Vagina (tissue), 2 donors: ENCODE results near the gene SCTR. TPM values are rescaled to one million over a fixed set of nuclear protein-coding genes. Genes with fewer than 3 reads are reported as not detected.

Experiments used
- DNase-seq, 2 donors: peaks; one replicate each; pipeline ENCODE4 v3.0.0-alpha.2; 2017; ENCODE audit errors: extremely low spot score in 2 of 2
- H3K27ac ChIP-seq: fragments of 200-600 bp; sonication (generic); one replicate; pipeline ENCODE4 v1.5.1; 2019
- H3K27me3 ChIP-seq: fragments of 200-600 bp; sonication (generic); one replicate; pipeline ENCODE4 v1.5.1; 2019
- H3K36me3 ChIP-seq, 2 donors: fragments of 200-600 bp; sonication (generic); one replicate each; pipeline ENCODE4 v1.5.1; 2017 to 2019
- H3K4me1 ChIP-seq: fragments of 200-600 bp; sonication (generic); one replicate; pipeline ENCODE4 v1.5.1; 2019
- H3K4me3 ChIP-seq, 2 donors: fragments of 200-600 bp; sonication (generic); 1 replicate in 1 of 2; 2 replicates in 1 of 2; pipeline ENCODE4 v1.5.1; 2016 to 2019
- H3K9me3 ChIP-seq: fragments of 200-600 bp; sonication (generic); one replicate; pipeline ENCODE4 v1.5.1; 2019
- POLR2A ChIP-seq, 2 donors: fragments of 450-650 bp; IDR thresholded peaks; one replicate each; pipeline ENCODE4 v1.6.1; 2017; ENCODE audit warnings: antibody characterized with exemption in 2 of 2, mild to moderate bottlenecking in 2 of 2, moderate library complexity in 2 of 2
- POLR2AphosphoS5 ChIP-seq, 2 donors: sonication (generic); formaldehyde crosslinking; IDR thresholded peaks; one replicate each; pipeline ENCODE4 v1.9.0; 2017; ENCODE audit warnings: antibody characterized with exemption in 2 of 2, mild to moderate bottlenecking in 2 of 2, low read depth in 1 of 2; ENCODE audit not compliant: insufficient read depth in 1 of 2
- intact Hi-C: fragments of 100-400 bp; cut with DNase I; formaldehyde crosslinking; loops from one replicate; pipeline ENCODE4 v1.15.1; 2023
- total RNA-seq: library from RNA; depleted of rRNA; stranded (reverse); fragments of >200 nt; gene quantifications from one replicate; pipeline ENCODE4 v1.2.3, GENCODE V29; 2016
- TF ChIP-seq, protein P1 (sequence below), 3 experiments: fragments of 450-650 bp in 2 of 3; fragments of 200-600 bp in 1 of 3; sonication (generic) in 1 of 3; IDR thresholded peaks; one replicate each; pipeline ENCODE4 v1.5.1; 2017 to 2019; ENCODE audit warnings: antibody characterized with exemption in 3 of 3, mild to moderate bottlenecking in 2 of 3, moderate library complexity in 2 of 3

Gene SCTR
- total RNA-seq, 1 donor from 2014 or later: not detected

- TF ChIP-seq POLR2A (IDR thresholded peaks at IDR 0.05) (no peak), POLR2AphosphoS5 (IDR thresholded peaks at IDR 0.05; ENCODE audit: insufficient read depth in 1 of 2, low read depth in 1 of 2) (no peak)
- TF ChIP-seq, protein P1, sequence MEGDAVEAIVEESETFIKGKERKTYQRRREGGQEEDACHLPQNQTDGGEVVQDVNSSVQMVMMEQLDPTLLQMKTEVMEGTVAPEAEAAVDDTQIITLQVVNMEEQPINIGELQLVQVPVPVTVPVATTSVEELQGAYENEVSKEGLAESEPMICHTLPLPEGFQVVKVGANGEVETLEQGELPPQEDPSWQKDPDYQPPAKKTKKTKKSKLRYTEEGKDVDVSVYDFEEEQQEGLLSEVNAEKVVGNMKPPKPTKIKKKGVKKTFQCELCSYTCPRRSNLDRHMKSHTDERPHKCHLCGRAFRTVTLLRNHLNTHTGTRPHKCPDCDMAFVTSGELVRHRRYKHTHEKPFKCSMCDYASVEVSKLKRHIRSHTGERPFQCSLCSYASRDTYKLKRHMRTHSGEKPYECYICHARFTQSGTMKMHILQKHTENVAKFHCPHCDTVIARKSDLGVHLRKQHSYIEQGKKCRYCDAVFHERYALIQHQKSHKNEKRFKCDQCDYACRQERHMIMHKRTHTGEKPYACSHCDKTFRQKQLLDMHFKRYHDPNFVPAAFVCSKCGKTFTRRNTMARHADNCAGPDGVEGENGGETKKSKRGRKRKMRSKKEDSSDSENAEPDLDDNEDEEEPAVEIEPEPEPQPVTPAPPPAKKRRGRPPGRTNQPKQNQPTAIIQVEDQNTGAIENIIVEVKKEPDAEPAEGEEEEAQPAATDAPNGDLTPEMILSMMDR (IDR thresholded peaks at IDR 0.05): no peak
- no peak for DNase-seq
- H3K27ac ChIP-seq: no peak overlapping the region
- no peaks in the 10 kb centered on the region for H3K4me1 ChIP-seq
- no peaks in the 10 kb centered on the region for H3K27me3 ChIP-seq
- H3K36me3 ChIP-seq: no peaks in the 10 kb centered on the region
- no peaks in the 10 kb centered on the region for H3K9me3 ChIP-seq
- no peak overlapping the region for H3K4me3 ChIP-seq
- intact Hi-C loops: no loop called here
These were observed 38.0 kb downstream of the SCTR start for GRCh38 chr2:119486196-119486827.

DNA sequence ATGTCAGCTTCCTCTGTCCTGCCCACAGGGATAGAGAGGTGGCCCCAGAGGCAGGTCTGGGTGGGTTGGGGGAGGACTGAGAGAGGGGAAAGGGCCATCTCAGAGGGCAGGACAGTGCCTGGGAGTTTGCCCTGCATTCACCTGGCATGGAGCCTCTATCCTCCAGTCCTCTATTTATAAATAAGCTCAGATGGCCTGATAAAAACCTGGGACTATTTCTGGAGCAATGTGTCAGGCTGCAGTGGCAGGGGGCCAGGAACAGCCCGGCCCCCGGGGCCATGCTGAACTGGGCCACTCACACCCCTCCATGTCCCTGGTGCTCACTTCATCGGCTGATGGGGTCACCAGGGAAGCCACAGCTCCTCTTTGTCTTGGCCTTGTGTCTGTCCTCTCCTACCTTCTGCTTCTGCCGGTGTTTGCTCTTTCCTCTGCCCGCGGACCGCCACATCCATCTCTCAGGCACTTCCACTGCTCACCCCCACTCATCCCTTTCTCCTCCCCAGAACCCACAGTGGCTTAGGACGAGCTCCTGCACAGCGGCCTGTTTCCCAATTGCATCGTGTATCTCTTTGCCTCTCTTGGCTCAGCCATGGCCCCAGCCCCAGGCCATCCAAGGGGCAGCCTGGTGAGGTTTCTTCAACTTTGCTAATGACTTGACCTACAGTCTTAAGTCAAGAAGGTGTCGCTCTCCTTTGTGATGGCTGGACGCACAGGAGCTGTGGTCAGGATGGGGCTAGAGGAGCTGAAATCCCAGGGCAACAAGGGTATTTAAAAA lies 38.8 kb downstream of the SCTR start:
- intact Hi-C loops: no loop called here
- H3K36me3 ChIP-seq: no peaks in the 10 kb centered on the region
- DNase-seq: peak; percentile 75 to 89
- no peak overlapping the region for H3K4me3 ChIP-seq
- no peaks in the 10 kb centered on the region for H3K27me3 ChIP-seq
- no peak overlapping the region for H3K27ac ChIP-seq
- no peaks in the 10 kb centered on the region for H3K9me3 ChIP-seq
- no peaks in the 10 kb centered on the region for H3K4me1 ChIP-seq
- TF ChIP-seq POLR2AphosphoS5 (IDR thresholded peaks at IDR 0.05; ENCODE audit: insufficient read depth in 1 of 2, low read depth in 1 of 2): no peak
- TF ChIP-seq POLR2A (IDR thresholded peaks at IDR 0.05): no peak
- TF ChIP-seq, protein P1 (IDR thresholded peaks at IDR 0.05): no peak

DNA sequence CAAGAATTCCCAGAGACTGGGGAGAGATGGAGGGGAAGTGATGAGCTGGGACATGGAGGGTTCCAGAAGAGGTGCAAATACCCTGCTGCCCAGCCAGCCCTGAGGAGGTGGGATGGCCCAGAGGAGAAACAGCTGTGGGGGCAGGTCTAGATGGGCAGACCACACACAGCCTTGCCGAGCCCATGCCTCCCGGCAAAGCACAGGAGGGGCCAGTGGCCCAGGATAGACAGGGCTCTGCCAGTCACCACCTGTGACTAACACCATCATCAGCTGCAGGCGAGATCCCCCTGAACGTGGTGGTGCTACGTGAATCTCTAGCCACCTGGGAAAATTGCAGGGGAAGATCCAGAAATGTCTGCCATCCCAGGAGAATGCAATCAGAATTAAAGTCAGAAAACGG lies 39.4 kb downstream of the SCTR start:
- TF ChIP-seq POLR2A (IDR thresholded peaks at IDR 0.05): no peak
- TF ChIP-seq, protein P1 (IDR thresholded peaks at IDR 0.05): no peak
- TF ChIP-seq POLR2AphosphoS5 (IDR thresholded peaks at IDR 0.05; ENCODE audit: insufficient read depth in 1 of 2, low read depth in 1 of 2): no peak
- intact Hi-C loops: no loop called here
- peak in 1 of 2 donors; percentile 46 for DNase-seq
- no peak overlapping the region for H3K27ac ChIP-seq
- no peaks in the 10 kb centered on the region for H3K4me1 ChIP-seq
- H3K36me3 ChIP-seq: no peaks in the 10 kb centered on the region
- H3K4me3 ChIP-seq: no peak overlapping the region
- no peaks in the 10 kb centered on the region for H3K9me3 ChIP-seq
- H3K27me3 ChIP-seq: no peaks in the 10 kb centered on the region

DNA sequence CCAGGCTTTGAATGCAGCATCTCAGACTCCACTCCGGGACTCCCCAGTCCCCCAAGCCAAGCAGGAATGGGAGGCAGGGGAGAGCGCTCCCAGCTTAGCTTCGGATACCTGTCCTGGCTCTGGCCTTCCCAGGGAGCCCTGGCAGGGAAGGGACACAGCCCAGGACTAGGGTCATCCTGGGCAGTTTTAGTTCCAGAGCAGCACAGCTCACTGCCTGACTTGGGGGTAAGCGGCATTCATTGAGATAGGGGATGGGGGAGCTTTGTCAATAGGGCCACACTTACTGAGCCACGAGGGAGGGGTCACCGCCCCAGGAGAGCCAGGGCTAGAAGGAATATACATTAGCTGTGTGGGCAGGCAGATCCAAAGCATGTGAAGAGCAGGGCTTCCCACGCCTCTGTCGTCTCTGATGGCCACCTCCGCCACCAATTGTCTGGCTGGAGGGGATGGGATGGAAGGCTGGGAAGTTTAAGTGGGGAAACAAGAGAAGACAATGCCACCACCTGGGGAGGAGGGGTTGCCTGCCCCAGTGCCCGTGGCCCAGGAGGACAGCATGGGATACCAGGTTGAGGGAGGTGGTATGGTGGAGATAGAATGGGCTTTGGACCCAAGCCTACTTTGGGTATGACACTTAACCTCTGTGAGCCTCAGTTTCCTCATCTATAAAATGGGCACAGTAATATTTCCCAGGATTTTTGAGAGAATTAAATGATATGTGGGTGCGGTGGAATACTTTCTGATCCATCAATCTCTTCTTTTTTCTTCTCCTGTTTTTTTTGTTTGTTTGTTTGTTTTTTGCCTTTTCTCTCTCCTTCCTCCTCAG lies 40.2 kb downstream of the SCTR start:
- no peaks in the 10 kb centered on the region for H3K36me3 ChIP-seq
- H3K4me3 ChIP-seq: no peak overlapping the region
- DNase-seq: peak in 1 of 2 donors; percentile 87
- H3K27ac ChIP-seq: no peak overlapping the region
- no peaks in the 10 kb centered on the region for H3K27me3 ChIP-seq
- H3K9me3 ChIP-seq: no peaks in the 10 kb centered on the region
- intact Hi-C loops: no loop called here
- TF ChIP-seq POLR2A (IDR thresholded peaks at IDR 0.05) (no peak), POLR2AphosphoS5 (IDR thresholded peaks at IDR 0.05; ENCODE audit: insufficient read depth in 1 of 2, low read depth in 1 of 2) (no peak)
- TF ChIP-seq, protein P1 (IDR thresholded peaks at IDR 0.05): no peak
- H3K4me1 ChIP-seq: no peaks in the 10 kb centered on the region
